Measurements from ENCODE around the gene TM7SF2.

The TM7SF2 gene

DNA sequence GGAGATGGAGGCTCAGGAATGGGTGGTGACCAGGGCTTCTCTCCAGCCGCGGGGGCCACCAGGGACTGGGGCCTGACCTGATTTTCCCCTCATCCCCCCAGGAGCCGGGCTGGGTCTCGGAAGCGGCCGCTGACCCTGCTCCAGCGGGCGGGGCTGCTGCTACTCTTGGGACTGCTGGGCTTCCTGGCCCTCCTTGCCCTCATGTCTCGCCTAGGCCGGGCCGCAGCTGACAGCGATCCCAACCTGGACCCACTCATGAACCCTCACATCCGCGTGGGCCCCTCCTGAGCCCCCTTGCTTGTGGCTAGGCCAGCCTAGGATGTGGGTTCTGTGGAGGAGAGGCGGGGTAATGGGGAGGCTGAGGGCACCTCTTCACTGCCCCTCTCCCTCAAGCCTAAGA, 23.8 kb upstream of the TM7SF2 start:
- Histone ChIP-seq H3K9me3 (ENCODE audit: control insufficient read depth, low read length) (no peaks in the 10 kb centered on the region), H3K4me1 (ENCODE audit: control insufficient read depth, insufficient read depth, low read length, poor library complexity, severe bottlenecking) (peaks cover 16% of the 10 kb centered on the region), H3K27ac (ENCODE audit: insufficient read depth, low read length, poor library complexity, severe bottlenecking) (no peak overlapping the region), H3K36me3 (ENCODE audit: control insufficient read depth, insufficient read depth, low read length) (peaks cover 31% of the 10 kb centered on the region), H3K27me3 (replicated peaks; ENCODE audit: control insufficient read depth, insufficient read depth, low read length, poor library complexity, severe bottlenecking) (no peaks in the 10 kb centered on the region), H3K4me3 (ENCODE audit: insufficient read depth, low read depth, low read length, poor library complexity, severe bottlenecking) (no peak overlapping the region)
- no peak for DNase-seq

DNA sequence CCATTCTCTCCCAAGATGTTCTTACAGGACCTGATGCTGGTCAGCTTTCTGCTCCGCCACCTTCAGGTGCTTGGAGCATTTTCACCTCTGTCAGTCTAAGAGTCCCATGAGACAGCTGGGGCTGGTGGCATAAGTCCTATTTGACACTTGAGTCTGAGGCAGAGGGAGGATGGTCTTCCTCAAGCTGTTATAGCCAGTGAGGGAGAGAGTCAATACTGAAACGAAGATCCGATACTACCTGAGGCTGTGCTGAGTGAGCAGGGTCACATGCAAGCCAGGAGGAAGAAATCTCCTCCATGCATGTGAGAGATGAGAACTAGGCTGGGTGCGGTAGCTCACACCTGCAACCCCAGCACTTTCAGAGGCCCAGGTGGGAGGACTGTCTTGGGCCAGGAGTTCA, 22.1 kb upstream of the TM7SF2 start:
- Histone ChIP-seq H3K9me3 (ENCODE audit: control insufficient read depth, low read length) (no peaks in the 10 kb centered on the region), H3K4me1 (ENCODE audit: control insufficient read depth, insufficient read depth, low read length, poor library complexity, severe bottlenecking) (peaks cover 8% of the 10 kb centered on the region), H3K27me3 (replicated peaks; ENCODE audit: control insufficient read depth, insufficient read depth, low read length, poor library complexity, severe bottlenecking) (no peaks in the 10 kb centered on the region), H3K27ac (ENCODE audit: insufficient read depth, low read length, poor library complexity, severe bottlenecking) (no peak overlapping the region), H3K36me3 (ENCODE audit: control insufficient read depth, insufficient read depth, low read length) (peaks cover 31% of the 10 kb centered on the region), H3K4me3 (ENCODE audit: insufficient read depth, low read depth, low read length, poor library complexity, severe bottlenecking) (no peak overlapping the region)
- no peak for DNase-seq

- Histone ChIP-seq H3K27me3 (replicated peaks; ENCODE audit: control insufficient read depth, insufficient read depth, low read length, poor library complexity, severe bottlenecking) (no peaks in the 10 kb centered on the region), H3K36me3 (ENCODE audit: control insufficient read depth, insufficient read depth, low read length) (peaks cover 31% of the 10 kb centered on the region), H3K27ac (ENCODE audit: insufficient read depth, low read length, poor library complexity, severe bottlenecking) (no peak overlapping the region), H3K4me3 (ENCODE audit: insufficient read depth, low read depth, low read length, poor library complexity, severe bottlenecking) (no peak overlapping the region), H3K4me1 (ENCODE audit: control insufficient read depth, insufficient read depth, low read length, poor library complexity, severe bottlenecking) (peaks cover under 1% of the 10 kb centered on the region), H3K9me3 (ENCODE audit: control insufficient read depth, low read length) (no peaks in the 10 kb centered on the region)
- DNase-seq: no peak
These were observed 21.0 kb upstream of the TM7SF2 start for GRCh38 chr11:65090628-65091027.

- Histone ChIP-seq H3K4me3 (ENCODE audit: insufficient read depth, low read depth, low read length, poor library complexity, severe bottlenecking) (no peak overlapping the region), H3K9me3 (ENCODE audit: control insufficient read depth, low read length) (no peaks in the 10 kb centered on the region), H3K4me1 (ENCODE audit: control insufficient read depth, insufficient read depth, low read length, poor library complexity, severe bottlenecking) (peaks cover 21% of the 10 kb centered on the region), H3K27me3 (replicated peaks; ENCODE audit: control insufficient read depth, insufficient read depth, low read length, poor library complexity, severe bottlenecking) (no peaks in the 10 kb centered on the region), H3K27ac (ENCODE audit: insufficient read depth, low read length, poor library complexity, severe bottlenecking) (no peak overlapping the region), H3K36me3 (ENCODE audit: control insufficient read depth, insufficient read depth, low read length) (peaks cover 6% of the 10 kb centered on the region)
- DNase-seq: no peak
These were observed 16.2 kb upstream of the TM7SF2 start for GRCh38 chr11:65095427-65095826.

DNA sequence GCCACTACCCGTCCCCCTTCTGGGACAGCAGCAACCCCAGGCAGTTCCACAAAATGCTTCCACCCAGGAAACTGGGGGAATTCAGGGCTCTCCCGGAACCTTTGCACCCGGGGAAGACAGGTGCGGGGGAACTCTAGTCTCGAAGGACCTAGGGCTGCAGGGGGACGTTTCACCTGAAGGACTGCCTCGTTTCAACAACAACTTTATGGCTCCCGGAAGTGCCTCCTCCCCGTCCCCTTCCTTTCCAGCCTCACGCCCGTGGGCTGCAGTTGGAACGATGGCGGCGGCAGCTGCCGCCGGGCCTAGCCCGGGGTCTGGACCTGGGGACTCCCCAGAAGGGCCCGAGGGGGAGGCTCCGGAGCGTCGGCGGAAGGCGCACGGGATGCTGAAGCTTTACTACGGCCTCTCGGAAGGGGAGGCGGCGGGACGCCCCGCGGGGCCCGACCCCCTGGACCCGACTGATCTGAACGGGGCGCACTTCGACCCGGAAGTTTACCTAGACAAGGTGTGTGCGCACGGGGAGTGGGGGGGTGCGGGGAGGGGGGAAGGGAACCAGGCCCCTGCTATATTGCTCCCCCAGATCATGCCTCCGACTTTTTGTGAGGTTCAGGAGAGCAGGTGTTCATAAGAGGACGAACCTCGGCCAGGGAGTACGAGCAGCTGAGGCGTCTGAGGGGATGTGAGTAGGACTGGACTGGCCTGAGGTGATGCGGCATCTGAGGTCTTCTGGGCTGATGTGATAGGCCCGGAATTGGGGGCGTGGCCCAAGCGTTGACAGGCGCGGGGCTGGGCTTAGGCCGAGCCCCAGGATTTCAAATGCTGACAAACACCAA, 15.5 kb upstream of the TM7SF2 start, which contains the start of gene VPS51:
Gene VPS51 (plus strand): TSS at position 241 of the 833 bp plus-strand sequence. CDS start 37 bp downstream, at position 278.
- peak within 1 kb of the TSS; percentile 76 for H3K4me3 ChIP-seq (ENCODE audit: insufficient read depth, low read depth, low read length, poor library complexity, severe bottlenecking)
- no peaks in the 10 kb centered on the region for H3K27me3 ChIP-seq (replicated peaks; ENCODE audit: control insufficient read depth, insufficient read depth, low read length, poor library complexity, severe bottlenecking)
- DNase-seq: peak; percentile 72 to 76 (median 73)
- peak within 1 kb of the TSS; percentile 86 for H3K27ac ChIP-seq (ENCODE audit: insufficient read depth, low read length, poor library complexity, severe bottlenecking)
- H3K36me3 ChIP-seq (ENCODE audit: control insufficient read depth, insufficient read depth, low read length): peaks cover 6% of the 10 kb centered on the region
- H3K9me3 ChIP-seq (ENCODE audit: control insufficient read depth, low read length): no peaks in the 10 kb centered on the region
- peaks cover 21% of the 10 kb centered on the region for H3K4me1 ChIP-seq (ENCODE audit: control insufficient read depth, insufficient read depth, low read length, poor library complexity, severe bottlenecking)

DNA sequence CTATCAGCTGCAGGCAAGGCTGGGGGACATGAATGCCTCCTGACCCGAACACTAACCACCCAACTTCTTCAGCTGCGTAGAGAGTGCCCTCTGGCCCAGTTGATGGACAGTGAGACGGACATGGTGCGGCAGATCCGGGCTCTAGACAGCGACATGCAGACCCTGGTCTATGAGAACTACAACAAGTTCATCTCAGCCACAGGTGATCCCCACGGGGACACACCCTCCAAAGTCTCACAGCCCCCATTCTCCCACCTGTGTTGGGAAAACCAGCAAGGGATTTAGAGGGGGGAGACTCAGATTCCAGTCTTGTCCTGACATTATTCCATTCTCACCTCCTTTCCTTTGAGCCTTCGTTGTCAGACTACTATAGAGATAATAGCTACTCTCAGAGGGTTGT, 14.7 kb upstream of the TM7SF2 start:
- no peak for DNase-seq
- H3K27ac ChIP-seq (ENCODE audit: insufficient read depth, low read length, poor library complexity, severe bottlenecking): peak overlapping the region; percentile 86
- no peaks in the 10 kb centered on the region for H3K27me3 ChIP-seq (replicated peaks; ENCODE audit: control insufficient read depth, insufficient read depth, low read length, poor library complexity, severe bottlenecking)
- H3K36me3 ChIP-seq (ENCODE audit: control insufficient read depth, insufficient read depth, low read length): peaks cover 6% of the 10 kb centered on the region
- peaks cover 21% of the 10 kb centered on the region for H3K4me1 ChIP-seq (ENCODE audit: control insufficient read depth, insufficient read depth, low read length, poor library complexity, severe bottlenecking)
- peak overlapping the region; percentile 76 for H3K4me3 ChIP-seq (ENCODE audit: insufficient read depth, low read depth, low read length, poor library complexity, severe bottlenecking)
- no peaks in the 10 kb centered on the region for H3K9me3 ChIP-seq (ENCODE audit: control insufficient read depth, low read length)

- no peak overlapping the region for H3K4me3 ChIP-seq (ENCODE audit: insufficient read depth, low read depth, low read length, poor library complexity, severe bottlenecking)
- H3K27ac ChIP-seq (ENCODE audit: insufficient read depth, low read length, poor library complexity, severe bottlenecking): no peak overlapping the region
- DNase-seq: no peak
- peaks cover 18% of the 10 kb centered on the region for H3K4me1 ChIP-seq (ENCODE audit: control insufficient read depth, insufficient read depth, low read length, poor library complexity, severe bottlenecking)
- no peaks in the 10 kb centered on the region for H3K27me3 ChIP-seq (replicated peaks; ENCODE audit: control insufficient read depth, insufficient read depth, low read length, poor library complexity, severe bottlenecking)
- no peaks in the 10 kb centered on the region for H3K9me3 ChIP-seq (ENCODE audit: control insufficient read depth, low read length)
- H3K36me3 ChIP-seq (ENCODE audit: control insufficient read depth, insufficient read depth, low read length): peaks cover 20% of the 10 kb centered on the region
These were observed 10.9 kb upstream of the TM7SF2 start for GRCh38 chr11:65100674-65101350.

- no peak for DNase-seq
- no peak overlapping the region for H3K4me3 ChIP-seq (ENCODE audit: insufficient read depth, low read depth, low read length, poor library complexity, severe bottlenecking)
- H3K27ac ChIP-seq (ENCODE audit: insufficient read depth, low read length, poor library complexity, severe bottlenecking): no peak overlapping the region
These were observed 9.3 kb upstream of the TM7SF2 start for GRCh38 chr11:65102142-65103095.

GRCh38 chr11:65103476-65103875, 8.2 kb upstream of the TM7SF2 start:
- Histone ChIP-seq H3K27me3 (replicated peaks; ENCODE audit: control insufficient read depth, insufficient read depth, low read length, poor library complexity, severe bottlenecking) (no peaks in the 10 kb centered on the region), H3K36me3 (ENCODE audit: control insufficient read depth, insufficient read depth, low read length) (peaks cover 22% of the 10 kb centered on the region), H3K9me3 (ENCODE audit: control insufficient read depth, low read length) (no peaks in the 10 kb centered on the region), H3K27ac (ENCODE audit: insufficient read depth, low read length, poor library complexity, severe bottlenecking) (no peak overlapping the region), H3K4me3 (ENCODE audit: insufficient read depth, low read depth, low read length, poor library complexity, severe bottlenecking) (no peak overlapping the region), H3K4me1 (ENCODE audit: control insufficient read depth, insufficient read depth, low read length, poor library complexity, severe bottlenecking) (no peaks in the 10 kb centered on the region)
- DNase-seq: no peak

More at GRCh38 chr11:65102142-65103095, 9.3 kb upstream of the TM7SF2 start:
- Histone ChIP-seq H3K4me1 (ENCODE audit: control insufficient read depth, insufficient read depth, low read length, poor library complexity, severe bottlenecking) (peaks cover 5% of the 10 kb centered on the region), H3K9me3 (ENCODE audit: control insufficient read depth, low read length) (no peaks in the 10 kb centered on the region), H3K27me3 (replicated peaks; ENCODE audit: control insufficient read depth, insufficient read depth, low read length, poor library complexity, severe bottlenecking) (no peaks in the 10 kb centered on the region), H3K36me3 (ENCODE audit: control insufficient read depth, insufficient read depth, low read length) (peaks cover 22% of the 10 kb centered on the region)
